Stimulated activated CD4-positive, alpha-beta T cell treated with anti-CD3 and anti-CD28 coated beads, Interleukin-4, amount 100 ng/mL, for 48 hours (primary cell): ENCODE measurements around the gene MVP.
"Not testable (repeated sequence)": the region's sequence is repeated elsewhere in the genome, so short reads cannot be mapped to it uniquely, and the experiment has no call there.

Experiments used
- DNase-seq, 2 donors: peaks; one replicate each; pipeline ENCODE4 v3.0.0-alpha.2; 2020; ENCODE audit warnings: low read depth in 2 of 2

The MVP gene

DNA sequence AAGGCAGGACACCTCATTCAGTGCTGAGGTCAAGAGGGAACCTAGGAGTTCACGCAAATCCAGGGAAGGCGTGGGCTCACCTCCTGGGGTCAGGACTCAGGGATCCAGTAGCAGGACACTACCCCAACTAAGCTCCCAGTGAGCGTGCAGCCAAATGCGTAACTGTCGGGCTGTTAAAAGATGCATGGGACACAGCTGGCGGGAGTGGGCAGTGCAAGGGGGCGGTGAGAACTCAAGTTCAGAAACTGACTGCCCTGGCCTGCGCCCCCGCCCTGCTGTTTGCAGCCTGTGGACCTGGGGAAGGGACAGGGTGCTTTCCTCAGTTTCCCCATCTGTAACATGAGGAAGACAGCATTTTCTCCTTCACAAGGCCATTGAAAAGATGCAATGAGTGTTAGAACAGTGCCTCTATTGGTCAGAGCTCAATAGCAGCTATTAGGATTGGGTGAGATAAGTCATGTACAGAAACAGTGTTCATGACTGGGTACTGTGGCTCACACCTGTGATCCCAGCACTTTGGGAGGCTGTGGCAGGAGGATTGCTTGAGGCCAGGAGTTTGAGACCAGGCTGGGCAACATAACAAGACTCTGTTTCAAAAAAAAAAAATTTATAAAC lies 22.6 kb downstream of the MVP start:
- DNase-seq: no peak

DNA sequence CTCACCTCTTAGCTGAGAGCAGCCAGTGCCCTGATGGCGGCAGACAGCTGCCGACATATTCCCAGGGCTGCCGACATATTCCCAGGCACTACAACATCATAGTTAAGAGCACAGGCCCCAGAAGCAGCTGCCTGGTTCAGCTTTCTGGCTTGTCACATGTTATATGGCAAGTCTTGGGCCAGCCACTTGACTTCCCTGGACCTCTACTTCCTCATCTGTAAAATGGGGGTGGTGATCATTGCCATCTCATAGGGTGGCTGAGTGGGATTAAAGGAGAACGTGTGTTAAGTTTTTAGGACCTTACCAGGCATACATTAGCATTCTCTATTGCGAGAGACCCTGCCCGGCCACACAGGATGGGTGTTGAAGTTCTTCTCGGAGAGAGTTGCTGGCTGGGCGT lies 23.7 kb downstream of the MVP start:
- DNase-seq: no peak

DNA sequence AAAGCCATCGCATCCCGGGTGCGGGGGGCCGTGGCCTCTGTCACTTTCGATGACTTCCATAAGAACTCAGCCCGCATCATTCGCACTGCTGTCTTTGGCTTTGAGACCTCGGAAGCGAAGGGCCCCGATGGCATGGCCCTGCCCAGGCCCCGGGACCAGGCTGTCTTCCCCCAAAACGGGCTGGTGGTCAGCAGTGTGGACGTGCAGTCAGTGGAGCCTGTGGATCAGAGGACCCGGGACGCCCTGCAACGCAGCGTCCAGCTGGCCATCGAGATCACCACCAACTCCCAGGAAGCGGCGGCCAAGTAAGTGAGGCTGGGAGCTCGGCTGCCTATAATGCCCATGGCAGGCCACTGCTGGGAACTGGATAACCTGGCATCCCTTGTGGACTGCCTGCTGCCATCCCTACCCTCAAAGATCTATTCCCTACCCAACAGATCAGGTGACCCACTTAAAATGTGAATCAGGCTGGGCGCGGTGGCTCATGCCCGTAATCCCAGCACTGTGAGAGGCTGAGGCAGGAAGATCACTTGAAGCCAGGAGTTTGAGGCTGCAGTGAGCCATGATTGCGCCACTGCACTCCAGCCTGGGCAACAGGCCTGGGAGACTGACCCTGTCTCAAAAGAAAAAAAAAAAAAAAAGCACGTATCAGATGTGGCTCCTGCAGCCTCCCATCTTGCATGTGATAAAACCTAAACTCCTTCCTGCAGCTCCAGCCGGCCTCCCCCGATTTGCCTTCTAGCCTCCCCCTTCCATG lies 24.5 kb downstream of the MVP start:
- no peak for DNase-seq

GRCh38 chr16:29845656-29846055 lies 25.4 kb downstream of the MVP start:
- no peak for DNase-seq

GRCh38 chr16:29848420-29849297 lies 28.4 kb downstream of the MVP start:
- peak; percentile 75 to 80 for DNase-seq

DNA sequence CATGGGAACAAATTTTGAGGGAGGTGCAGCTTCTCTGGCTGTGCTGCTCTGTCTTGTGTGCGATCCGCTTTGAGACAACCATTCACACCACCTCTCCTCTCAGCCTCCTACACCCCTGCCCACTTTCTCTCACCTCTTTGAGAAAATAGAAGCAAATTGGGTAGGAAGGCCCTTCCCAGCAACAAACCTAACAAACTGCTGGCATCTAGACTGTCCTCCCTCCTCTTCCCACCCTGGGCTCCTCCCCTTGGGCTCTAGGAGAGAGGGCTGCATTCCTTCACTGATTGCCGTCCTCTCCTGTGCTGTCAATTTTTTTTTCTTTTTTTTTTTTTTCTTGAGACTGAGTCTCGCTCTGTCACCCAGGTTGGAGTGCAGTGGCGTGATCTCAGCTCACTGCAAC lies 29.2 kb downstream of the MVP start:
- no peak for DNase-seq

GRCh38 chr16:29850998-29851397 lies 30.7 kb downstream of the MVP start:
- DNase-seq: no peak

DNA sequence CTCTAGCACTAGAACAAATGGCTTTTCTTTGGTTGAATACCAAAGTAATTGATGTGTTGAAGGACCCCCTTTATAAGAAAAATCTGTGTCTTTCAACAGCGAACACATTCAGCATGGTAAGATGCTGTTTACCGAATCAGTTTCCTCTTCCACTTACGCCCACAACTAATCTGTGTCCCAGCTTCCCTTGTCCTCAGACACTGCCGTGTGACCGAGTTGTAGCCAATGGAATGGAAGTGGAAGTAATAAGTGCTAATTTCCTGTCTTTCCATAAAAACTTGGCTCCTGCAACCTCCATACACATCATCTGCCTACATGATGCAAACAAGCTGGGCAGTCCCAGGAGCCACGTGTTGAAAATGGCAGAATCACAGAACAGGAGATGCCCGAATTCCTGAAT lies 32.4 kb downstream of the MVP start:
- no peak for DNase-seq

DNA sequence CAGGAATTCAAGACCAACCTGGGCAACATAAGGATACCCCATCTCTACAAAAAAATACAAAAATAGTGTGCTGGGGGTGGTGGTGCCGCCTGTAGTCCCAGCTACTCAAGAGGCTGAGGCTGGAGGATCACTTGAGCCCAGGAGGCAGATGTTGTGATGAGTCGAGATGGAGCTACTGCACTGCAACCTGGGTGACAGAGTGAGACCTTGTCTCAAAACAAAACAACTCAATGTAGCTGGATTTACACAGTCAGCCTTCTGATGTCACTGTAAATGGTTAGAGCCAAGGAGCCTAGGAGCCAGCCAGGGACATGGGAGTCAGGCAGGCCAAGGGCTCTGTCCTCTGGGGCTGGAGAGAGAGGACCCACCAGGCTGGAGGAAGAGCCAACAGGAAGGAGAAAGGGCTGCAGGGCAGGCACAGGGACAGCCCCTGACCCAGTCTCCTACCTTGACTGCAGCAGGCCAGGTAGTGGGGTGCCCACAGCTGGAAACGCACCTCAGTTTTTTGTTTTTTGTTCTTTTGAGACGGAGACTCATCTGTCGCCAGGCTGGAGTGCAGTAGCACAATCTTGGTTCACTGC lies 34.3 kb downstream of the MVP start:
- DNase-seq: no peak

DNA sequence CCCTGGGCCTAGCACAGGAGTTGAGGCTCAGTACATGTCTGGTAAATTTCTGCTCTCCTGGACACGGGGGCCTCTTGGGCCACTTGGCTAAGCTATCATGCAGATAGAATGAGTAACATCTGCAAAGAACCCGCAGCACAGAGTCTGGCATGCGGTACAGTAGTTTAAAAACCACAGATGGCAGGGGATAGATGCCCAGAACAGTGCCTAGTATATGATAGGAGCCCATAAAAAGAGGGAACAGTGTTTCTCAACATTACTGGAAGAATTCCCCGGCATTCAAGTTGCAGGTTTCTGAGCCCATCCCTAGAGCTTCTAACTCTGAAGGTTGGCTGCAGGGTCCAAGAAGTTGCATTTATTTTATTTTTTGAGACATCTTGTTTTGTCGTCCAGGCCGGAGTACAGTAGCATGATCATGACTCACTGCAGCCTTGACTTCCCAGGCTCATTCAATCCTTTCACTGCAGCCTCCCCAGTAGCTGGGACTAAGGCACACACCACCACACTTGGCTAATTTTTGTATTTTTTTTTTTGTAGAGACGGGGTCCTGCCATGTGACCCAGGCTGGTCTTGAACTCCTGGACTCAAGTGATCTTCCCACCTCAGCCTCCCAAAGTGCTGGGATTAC lies 37.0 kb downstream of the MVP start:
- DNase-seq: no peak

DNA sequence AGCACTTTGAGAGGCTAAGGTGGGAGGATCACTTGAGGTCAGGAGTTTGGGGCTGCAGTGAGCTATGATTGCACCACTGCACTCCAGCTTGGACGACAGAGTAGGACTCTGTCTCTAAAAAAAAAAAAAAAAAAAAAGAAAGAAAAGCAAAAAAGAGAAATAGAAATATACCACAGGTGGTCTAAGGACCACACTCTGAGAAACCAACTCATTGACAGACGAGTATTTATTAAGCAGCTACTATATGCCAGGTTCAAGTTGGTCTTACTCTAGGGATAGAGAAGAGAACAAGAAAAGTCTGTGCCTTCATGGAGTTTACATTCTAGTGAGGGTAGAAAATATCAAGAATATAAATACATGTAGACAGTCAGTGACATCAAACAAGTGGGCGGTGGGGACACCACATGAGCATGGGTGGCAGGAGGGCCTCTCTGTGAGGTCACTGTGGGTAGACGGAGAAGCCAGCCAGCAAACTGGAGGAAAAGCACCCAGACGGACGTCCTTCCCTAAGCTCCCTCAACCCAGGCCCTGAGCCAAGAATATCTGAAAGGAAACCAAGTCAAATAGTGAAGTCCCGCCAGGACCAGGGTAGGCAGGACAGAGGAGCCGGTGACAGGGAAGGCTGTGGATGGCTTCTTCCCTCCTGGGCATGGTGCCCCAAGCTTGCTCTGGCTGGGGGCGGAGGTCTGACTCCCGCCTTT lies 38.0 kb downstream of the MVP start:
- no peak for DNase-seq

GRCh38 chr16:29858974-29859373 lies 38.7 kb downstream of the MVP start:
- DNase-seq: no peak

- no peak for DNase-seq
Measured at GRCh38 chr16:29860218-29860617, 40.0 kb downstream of the MVP start.

- DNase-seq: no peak
Measured at GRCh38 chr16:29862383-29862883, 42.2 kb downstream of the MVP start.

GRCh38 chr16:29862884-29863668 lies 42.8 kb downstream of the MVP start, which contains the start of gene CDIPT:
Gene CDIPT, minus strand, starts transcription at chr16:29863226. Its CDS starts 369 bp downstream, at chr16:29862857.
- DNase-seq: peak; percentile 87 to 90

DNA sequence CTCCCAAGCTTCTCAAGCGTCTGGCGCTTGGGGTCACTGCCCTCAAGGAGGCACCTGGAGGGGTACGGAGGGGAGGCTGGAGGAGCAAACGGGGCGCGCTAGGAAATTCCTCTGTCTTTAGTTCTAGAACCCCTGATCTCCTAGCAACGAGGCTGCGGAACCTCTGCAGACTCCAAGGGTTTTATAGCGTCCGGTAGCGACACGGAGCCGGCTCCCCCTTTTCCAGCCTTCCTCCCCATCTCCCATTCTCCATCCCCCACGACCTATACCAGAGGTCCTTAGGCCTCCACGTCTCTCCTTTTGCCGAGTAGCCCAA lies 43.4 kb downstream of the MVP start:
- DNase-seq: no peak

DNA sequence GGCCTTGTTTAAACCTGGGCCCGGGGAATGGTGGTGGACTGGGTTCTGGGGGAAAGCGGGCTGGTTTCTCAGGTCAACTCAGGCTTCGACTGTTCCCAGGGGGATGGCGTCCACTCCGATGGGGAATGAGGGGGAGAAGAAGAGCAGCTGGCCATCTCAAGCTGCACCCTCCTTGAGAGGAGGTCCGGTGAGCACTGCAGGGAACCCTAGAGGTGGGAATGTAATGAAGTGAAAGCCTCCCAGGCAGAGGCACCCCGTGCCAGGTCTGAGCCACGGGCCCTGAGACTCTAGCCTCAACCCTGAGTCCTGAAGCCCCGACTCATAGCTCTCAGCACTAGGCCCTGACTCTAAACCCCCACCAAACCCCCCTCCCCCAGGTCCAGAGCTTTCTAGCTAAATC lies 43.9 kb downstream of the MVP start:
- no peak for DNase-seq

GRCh38 chr16:29868396-29869009 lies 48.2 kb downstream of the MVP start:
- DNase-seq: no peak

DNA sequence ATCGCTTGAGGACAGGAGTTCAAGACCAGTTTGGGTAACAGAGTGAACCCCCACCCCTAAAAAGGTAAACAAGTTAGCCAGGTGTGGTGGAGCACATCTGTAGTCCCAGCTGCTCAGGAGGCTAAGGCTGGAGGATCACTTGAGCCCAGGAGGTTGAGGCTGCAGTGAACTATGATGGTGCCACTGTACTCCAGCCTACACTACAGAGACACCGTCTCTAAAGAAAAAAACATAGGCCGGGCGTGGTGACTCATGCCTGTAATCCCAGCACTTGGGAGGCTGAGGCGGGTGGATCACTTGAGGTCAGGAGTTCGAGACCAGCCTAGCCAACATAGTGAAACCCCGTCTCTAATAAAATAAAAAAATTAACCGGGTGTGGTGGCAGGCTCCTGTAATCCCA lies 48.8 kb downstream of the MVP start:
- not testable (repeated sequence) for DNase-seq
